HepG2 (cell line): ENCODE data around the gene SLC25A1. TPM values are rescaled to one million over a fixed set of nuclear protein-coding genes. Genes with fewer than 3 reads are reported as not detected.

ENCODE experiments used
- ATF7 ChIP-seq, 2 experiments: fragments of 450-650 bp in 1 of 2; sonication (generic) in 1 of 2; formaldehyde crosslinking in 1 of 2; IDR thresholded peaks; 2 replicates each; pipeline versions ENCODE4 v1.4.0 to v1.6.1; 2016 to 2020; ENCODE audit warnings: antibody characterized with exemption in 1 of 2, mild to moderate bottlenecking in 1 of 2, missing genetic modification reagents in 1 of 2
- LRRFIP1 ChIP-seq: sonication (generic); formaldehyde crosslinking; conservative IDR thresholded peaks from 2 replicates; pipeline ENCODE4 v1.4.0; 2020; ENCODE audit warnings: missing genetic modification reagents
- NPAS2 ChIP-seq: sonication (generic); formaldehyde crosslinking; IDR thresholded peaks from 2 replicates; pipeline ENCODE4 v1.8.0; 2022; ENCODE audit warnings: mild to moderate bottlenecking, missing genetic modification reagents, borderline replicate concordance
- PAWR ChIP-seq: sonication (generic); formaldehyde crosslinking; IDR thresholded peaks from 2 replicates; pipeline ENCODE4 v1.4.0; 2020; ENCODE audit warnings: missing genetic modification reagents, mild to moderate bottlenecking, borderline replicate concordance
- PHF21A ChIP-seq: sonication (generic); formaldehyde crosslinking; IDR thresholded peaks from 2 replicates; pipeline ENCODE4 v1.5.0; 2020; ENCODE audit warnings: mild to moderate bottlenecking, missing genetic modification reagents
- ZFY ChIP-seq: sonication (generic); formaldehyde crosslinking; IDR thresholded peaks from 2 replicates; pipeline ENCODE4 v1.4.0; 2020; ENCODE audit warnings: missing genetic modification reagents
- ZNF329 ChIP-seq: sonication (generic); formaldehyde crosslinking; IDR thresholded peaks from 2 replicates; pipeline ENCODE4 v1.9.0; 2021; ENCODE audit warnings: low read depth, mild to moderate bottlenecking, missing genetic modification reagents
- ZNF430 ChIP-seq: sonication (generic); formaldehyde crosslinking; IDR thresholded peaks from 2 replicates; pipeline ENCODE4 v1.9.0; 2021; ENCODE audit warnings: mild to moderate bottlenecking, missing genetic modification reagents
- polyA plus RNA-seq, 8 experiments: library from polyadenylated mRNA; depleted of rRNA in 3 of 8; stranded (reverse) in 7 of 8; unstranded in 1 of 8; fragments of >200 nt; fragmentation: Illumina TruSeq in 4 of 8; extraction: Trizol in 4 of 8; gene quantifications; 2 replicates each; pipeline versions ENCODE4 v1.2.1 to v1.2.3, GENCODE V29; 2011 to 2016; ENCODE audit warnings: low read depth in 4 of 8, missing spikeins in 1 of 8, mixed read lengths in 1 of 8; ENCODE audit not compliant: insufficient read depth in 1 of 8
- total RNA-seq, 5 experiments: library from RNA; depleted of rRNA; stranded (reverse); fragments of >200 nt; fragmentation: Illumina TruSeq; extraction: Trizol; gene quantifications; 2 replicates each; pipeline ENCODE4 v1.2.3, GENCODE V29; 2016; ENCODE audit warnings: low read depth in 1 of 5
- TF ChIP-seq, protein P1 (sequence below): sonication (generic); formaldehyde crosslinking; IDR thresholded peaks from one replicate; pipeline ENCODE4 v1.5.1; 2020; ENCODE audit warnings: mild to moderate bottlenecking, missing genetic modification reagents; ENCODE audit errors: not compliant biosample characterization

The SLC25A1 gene
- total and polyA plus RNA-seq, 2 of the 13 experiments (the other 11 are each of a cell fraction or from before 2014, with no cell fraction given): 49.4 to 161 TPM

DNA sequence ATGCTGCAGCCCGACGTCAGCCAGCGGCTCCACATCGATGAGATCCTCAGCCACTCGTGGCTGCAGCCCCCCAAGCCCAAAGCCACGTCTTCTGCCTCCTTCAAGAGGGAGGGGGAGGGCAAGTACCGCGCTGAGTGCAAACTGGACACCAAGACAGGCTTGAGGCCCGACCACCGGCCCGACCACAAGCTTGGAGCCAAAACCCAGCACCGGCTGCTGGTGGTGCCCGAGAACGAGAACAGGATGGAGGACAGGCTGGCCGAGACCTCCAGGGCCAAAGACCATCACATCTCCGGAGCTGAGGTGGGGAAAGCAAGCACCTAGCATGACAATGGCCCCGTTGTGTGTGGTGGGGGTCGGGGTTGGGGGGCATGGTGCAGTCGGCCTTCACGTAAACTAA, 46.4 kb downstream of the SLC25A1 start (continued):
- TF ChIP-seq, protein P1, sequence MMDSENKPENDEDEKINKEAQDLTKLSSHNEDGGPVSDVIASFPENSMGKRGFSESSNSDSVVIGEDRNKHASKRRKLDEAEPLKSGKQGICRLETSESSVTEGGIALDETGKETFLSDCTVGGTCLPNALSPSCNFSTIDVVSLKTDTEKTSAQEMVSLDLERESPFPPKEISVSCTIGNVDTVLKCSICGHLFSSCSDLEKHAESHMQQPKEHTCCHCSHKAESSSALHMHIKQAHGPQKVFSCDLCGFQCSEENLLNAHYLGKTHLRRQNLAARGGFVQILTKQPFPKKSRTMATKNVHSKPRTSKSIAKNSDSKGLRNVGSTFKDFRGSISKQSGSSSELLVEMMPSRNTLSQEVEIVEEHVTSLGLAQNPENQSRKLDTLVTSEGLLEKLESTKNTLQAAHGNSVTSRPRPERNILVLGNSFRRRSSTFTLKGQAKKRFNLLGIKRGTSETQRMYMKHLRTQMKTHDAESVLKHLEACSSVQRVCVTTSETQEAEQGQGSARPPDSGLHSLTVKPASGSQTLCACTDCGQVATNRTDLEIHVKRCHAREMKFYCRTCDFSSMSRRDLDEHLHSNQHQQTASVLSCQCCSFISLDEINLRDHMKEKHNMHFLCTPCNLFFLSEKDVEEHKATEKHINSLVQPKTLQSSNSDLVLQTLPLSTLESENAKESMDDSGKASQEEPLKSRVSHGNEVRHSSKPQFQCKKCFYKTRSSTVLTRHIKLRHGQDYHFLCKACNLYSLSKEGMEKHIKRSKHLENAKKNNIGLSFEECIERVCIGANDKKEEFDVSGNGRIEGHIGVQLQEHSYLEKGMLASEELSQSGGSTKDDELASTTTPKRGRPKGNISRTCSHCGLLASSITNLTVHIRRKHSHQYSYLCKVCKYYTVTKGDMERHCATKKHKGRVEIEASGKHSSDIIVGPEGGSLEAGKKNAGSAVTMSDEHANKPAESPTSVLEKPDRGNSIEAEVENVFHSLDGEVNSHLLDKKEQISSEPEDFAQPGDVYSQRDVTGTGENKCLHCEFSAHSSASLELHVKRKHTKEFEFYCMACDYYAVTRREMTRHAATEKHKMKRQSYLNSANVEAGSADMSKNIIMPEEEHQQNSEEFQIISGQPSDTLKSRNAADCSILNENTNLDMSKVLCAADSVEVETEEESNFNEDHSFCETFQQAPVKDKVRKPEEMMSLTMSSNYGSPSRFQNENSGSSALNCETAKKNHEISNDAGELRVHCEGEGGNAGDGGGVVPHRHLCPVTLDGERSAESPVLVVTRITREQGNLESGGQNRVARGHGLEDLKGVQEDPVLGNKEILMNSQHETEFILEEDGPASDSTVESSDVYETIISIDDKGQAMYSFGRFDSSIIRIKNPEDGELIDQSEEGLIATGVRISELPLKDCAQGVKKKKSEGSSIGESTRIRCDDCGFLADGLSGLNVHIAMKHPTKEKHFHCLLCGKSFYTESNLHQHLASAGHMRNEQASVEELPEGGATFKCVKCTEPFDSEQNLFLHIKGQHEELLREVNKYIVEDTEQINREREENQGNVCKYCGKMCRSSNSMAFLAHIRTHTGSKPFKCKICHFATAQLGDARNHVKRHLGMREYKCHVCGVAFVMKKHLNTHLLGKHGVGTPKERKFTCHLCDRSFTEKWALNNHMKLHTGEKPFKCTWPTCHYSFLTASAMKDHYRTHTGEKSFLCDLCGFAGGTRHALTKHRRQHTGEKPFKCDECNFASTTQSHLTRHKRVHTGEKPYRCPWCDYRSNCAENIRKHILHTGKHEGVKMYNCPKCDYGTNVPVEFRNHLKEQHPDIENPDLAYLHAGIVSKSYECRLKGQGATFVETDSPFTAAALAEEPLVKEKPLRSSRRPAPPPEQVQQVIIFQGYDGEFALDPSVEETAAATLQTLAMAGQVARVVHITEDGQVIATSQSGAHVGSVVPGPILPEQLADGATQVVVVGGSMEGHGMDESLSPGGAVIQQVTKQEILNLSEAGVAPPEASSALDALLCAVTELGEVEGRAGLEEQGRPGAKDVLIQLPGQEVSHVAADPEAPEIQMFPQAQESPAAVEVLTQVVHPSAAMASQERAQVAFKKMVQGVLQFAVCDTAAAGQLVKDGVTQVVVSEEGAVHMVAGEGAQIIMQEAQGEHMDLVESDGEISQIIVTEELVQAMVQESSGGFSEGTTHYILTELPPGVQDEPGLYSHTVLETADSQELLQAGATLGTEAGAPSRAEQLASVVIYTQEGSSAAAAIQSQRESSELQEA (CRISPR knock-in tag): no peak
- TF ChIP-seq ZFY (CRISPR knock-in tag) (no peak), ZNF430 (CRISPR knock-in tag) (no peak), LRRFIP1 (CRISPR knock-in tag) (no peak), ZNF329 (CRISPR knock-in tag) (no peak), ATF7 (IDR thresholded peaks at IDR 0.05) (no peak), ATF7 (CRISPR knock-in tag; IDR thresholded peaks at IDR 0.05) (no peak), NPAS2 (CRISPR knock-in tag) (no peak), PAWR (CRISPR knock-in tag) (no peak), PHF21A (CRISPR knock-in tag) (no peak)
